Measurements from ENCODE around the gene ULK4. TPM values are rescaled to one million over a fixed set of nuclear protein-coding genes. Genes with fewer than 3 reads are reported as not detected.

The ULK4 gene
- total and polyA plus RNA-seq, 9 of the 15 experiments (the other 6 are each of a cell fraction or from before 2014, with no cell fraction given): 3.0 to 5.9 (median 3.5) TPM

GRCh38 chr3:41697702-41698101 lies 264.2 kb downstream of the ULK4 start:
- no peak for FAIRE-seq
- in situ Hi-C loops (cut with MboI) (loop anchor here (25.0 kb wide), 1 partner anchor 415 kb away; no protein-coding TSS in a partner anchor), intact Hi-C loops (cut with micrococcal nuclease) (loop anchor here (10.0 kb wide), 1 partner anchor 417 kb away; no protein-coding TSS in a partner anchor)
- DNase-seq (ENCODE audit: extremely low read depth in 1 of 4, low spot score in 3 of 4): no peak
- no peak overlapping the region for H3K27ac ChIP-seq (ENCODE audit: extremely low read depth, low read depth, low read length)
- ChIA-PET POLR2A (interaction anchor here (2.5 kb wide), 1 partner anchor 14 kb away, joined by 7 read pairs; no protein-coding TSS in a partner anchor), CTCF (ENCODE audit: low intra/inter-chr PET ratio) (no interaction called here)
- no peak overlapping the region for H3K4me2 ChIP-seq (ENCODE audit: insufficient read depth, low read length)
- no peaks in the 10 kb centered on the region for H4K20me1 ChIP-seq (replicated peaks; ENCODE audit: control insufficient read depth, insufficient read depth, low read length)
- H3K9me1 ChIP-seq (ENCODE audit: control insufficient read depth, insufficient read depth, low read length): no peaks in the 10 kb centered on the region
- no peak for ATAC-seq
- 41% methylated on average over 1 of the region's 1 CpG for WGBS (ENCODE audit: insufficient coverage, low coverage, missing lambda C conversion rate)
- H3K9me3 ChIP-seq (replicated peaks; ENCODE audit: control insufficient read depth, insufficient read depth, low read depth, low read length): no peaks in the 10 kb centered on the region
- H2AFZ ChIP-seq (ENCODE audit: low read depth, low read length): no peak overlapping the region
- H3K27me3 ChIP-seq (ENCODE audit: control insufficient read depth in 2 of 2, insufficient read depth in 2 of 2, low read length in 2 of 2): no peaks in the 10 kb centered on the region
- no peak overlapping the region for H3K9ac ChIP-seq (ENCODE audit: insufficient read depth in 1 of 2, low read depth in 2 of 2, low read length in 2 of 2)
- no TSS peak for BruUV-seq (replicated peaks)
- H3K4me1 ChIP-seq (replicated peaks in 1 of 2; ENCODE audit: control insufficient read depth in 2 of 2, insufficient read depth in 2 of 2, low read length in 2 of 2): peaks cover 0 to 18% of the 10 kb centered on the region in 2 experiments; a peak in 2 of 5 replicates
- no peak overlapping the region for H3K4me3 ChIP-seq
- H3K36me3 ChIP-seq (ENCODE audit: control insufficient read depth, insufficient read depth, low read length): no peaks in the 10 kb centered on the region
- H3K79me2 ChIP-seq (ENCODE audit: control insufficient read depth, insufficient read depth, low read length): no peaks in the 10 kb centered on the region
- TF ChIP-seq FUS (optimal IDR thresholded peaks at IDR 0.05; ENCODE audit: low read depth, low read length) (no peak), OTX1 (CRISPR knock-in tag; IDR thresholded peaks at IDR 0.05) (no peak), ZBTB12 (CRISPR knock-in tag; IDR thresholded peaks at IDR 0.05) (no peak), CHD7 (IDR thresholded peaks at IDR 0.05; ENCODE audit: low read depth, low read length) (no peak), NFIX (CRISPR knock-in tag; IDR thresholded peaks at IDR 0.05; ENCODE audit: low read depth) (no peak), ARID3A (IDR thresholded peaks at IDR 0.05; ENCODE audit: borderline replicate concordance, low read depth, low read length) (no peak), POLR2H (tag; IDR thresholded peaks at IDR 0.05; ENCODE audit: low read depth) (no peak), KDM1A (IDR thresholded peaks at IDR 0.05) (no peak), C11orf30 (IDR thresholded peaks at IDR 0.05; ENCODE audit: low read depth) (no peak)

All from K562 (cell line).